PC-3 (cell line): ENCODE results near the gene AMFR. TPM values are rescaled to one million over a fixed set of nuclear protein-coding genes. Genes with fewer than 3 reads are reported as not detected.

Experiments used
- ATAC-seq: fragments of 200-7000 bp; cut with Tn5 transposase; 2 replicates; pipeline ENCODE4 v1.9.1; 2020; ENCODE audit warnings: mild to moderate bottlenecking, moderate library complexity
- BruUV-seq: library from RNA; stranded (reverse); fragments of 400-500 nt; replicated peaks from 2 replicates; lab custom pipeline; 2021; lab: Mats Ljungman, UMichigan
- CTCF ChIA-PET: fragments of 300-600 bp; sonication (Branson Sonifier 250); formaldehyde crosslinking; loops from one replicate; lab custom pipeline; 2022; ENCODE audit warnings: antibody characterized with exemption; lab: Charles Lee
- POLR2A ChIA-PET: fragments of 300-600 bp; sonication (Branson Sonifier 250); formaldehyde crosslinking; loops from one replicate; lab custom pipeline; 2022; ENCODE audit warnings: antibody characterized with exemption; ENCODE audit not compliant: unreplicated experiment; lab: Charles Lee
- DNase-seq: peaks from one replicate; pipeline ENCODE4 v3.0.0-alpha.2; 2015
- H2AFZ ChIP-seq: fragments of 300-600 bp; sonication (generic); 2 replicates; pipeline ENCODE4 v1.6.0; 2016; ENCODE audit warnings: antibody characterized with exemption, low read length
- H3F3A ChIP-seq: fragments of 300-600 bp; sonication (generic); one replicate; pipeline ENCODE4 v1.6.0; 2017; ENCODE audit warnings: antibody characterized with exemption, low read length, control low read depth, mild to moderate bottlenecking; ENCODE audit not compliant: unreplicated experiment
- H3K27ac ChIP-seq: fragments of 300-600 bp; sonication (generic); 2 replicates; pipeline ENCODE4 v1.5.1; 2016; ENCODE audit warnings: mild to moderate bottlenecking, low read length
- H3K27me3 ChIP-seq: fragments of 300-600 bp; sonication (generic); 2 replicates; pipeline ENCODE4 v1.6.1; 2016; ENCODE audit warnings: low read length, mixed read lengths
- H3K36me3 ChIP-seq: fragments of 300-600 bp; sonication (generic); 2 replicates; pipeline ENCODE4 v1.6.1; 2016; ENCODE audit warnings: low read depth, mixed run types, low read length, mixed read lengths
- H3K4me1 ChIP-seq: fragments of 300-600 bp; sonication (generic); 2 replicates; pipeline ENCODE4 v1.5.1; 2016; ENCODE audit warnings: low read length; ENCODE audit not compliant: insufficient read depth
- H3K4me2 ChIP-seq: fragments of 300-600 bp; sonication (generic); 2 replicates; pipeline ENCODE4 v1.6.0; 2016; ENCODE audit warnings: low read length
- H3K4me3 ChIP-seq: fragments of 300-600 bp; sonication (generic); 2 replicates; pipeline ENCODE4 v1.5.1; 2016; ENCODE audit warnings: mild to moderate bottlenecking, low read length, mixed read lengths
- H3K79me2 ChIP-seq: fragments of 300-600 bp; sonication (generic); 2 replicates; pipeline ENCODE4 v1.6.1; 2017; ENCODE audit warnings: low read length, mixed read lengths
- H3K9ac ChIP-seq: fragments of 300-600 bp; sonication (generic); 2 replicates; pipeline ENCODE4 v1.6.0; 2016; ENCODE audit warnings: mild to moderate bottlenecking, low read length
- H3K9me2 ChIP-seq: fragments of 300-600 bp; sonication (generic); replicated peaks from 2 replicates; pipeline ENCODE4 v1.6.1; 2016; ENCODE audit warnings: mixed run types, low read length, mixed read lengths
- H3K9me3 ChIP-seq: fragments of 300-600 bp; sonication (generic); 2 replicates; pipeline ENCODE4 v1.6.1; 2016; ENCODE audit warnings: low read length, mixed read lengths
- H4K20me1 ChIP-seq: fragments of 300-600 bp; sonication (generic); 2 replicates; pipeline ENCODE4 v1.6.1; 2016; ENCODE audit warnings: low read length, mixed read lengths
- CTCF ChIP-seq: fragments of 300-600 bp; sonication (generic); conservative IDR thresholded peaks from 2 replicates; pipeline ENCODE4 v1.5.1; 2017; ENCODE audit warnings: antibody characterized with exemption, low read depth, mild to moderate bottlenecking, low read length
- EZH2 ChIP-seq: fragments of 300-600 bp; sonication (generic); IDR thresholded peaks from one replicate; pipeline ENCODE4 v1.6.1; 2017; ENCODE audit warnings: antibody characterized with exemption, mild to moderate bottlenecking, low read length; ENCODE audit not compliant: unreplicated experiment
- EZH2phosphoT487 ChIP-seq: fragments of 300-600 bp; sonication (generic); IDR thresholded peaks from 2 replicates; pipeline ENCODE4 v1.6.1; 2018; ENCODE audit warnings: mild to moderate bottlenecking, antibody characterized with exemption, low read length, borderline replicate concordance
- intact Hi-C: fragments of 100-400 bp; cut with micrococcal nuclease; formaldehyde crosslinking; loops from 2 replicates; pipeline ENCODE4 v1.9.0; 2023
- total RNA-seq: library from RNA; depleted of rRNA; stranded (reverse); fragments of >200 nt; gene quantifications from 2 replicates; pipeline ENCODE4 v1.2.3, GENCODE V29; 2014

Gene AMFR
- total RNA-seq, 1 experiment from 2014 or later: 98.9 TPM

GRCh38 chr16:56469748-56470147 lies 44.4 kb upstream of the AMFR start:
- H3K27ac ChIP-seq: peak overlapping the region; percentile 66
- ChIA-PET CTCF (interaction anchor here (0.5 kb wide), 1 partner anchor 113 kb away, joined by 4 read pairs; no protein-coding TSS in a partner anchor), POLR2A (no interaction called here)
- H3K36me3 ChIP-seq: peaks cover 47% of the 10 kb centered on the region
- H2AFZ ChIP-seq: no peak overlapping the region
- H3K4me1 ChIP-seq: peaks cover 22% of the 10 kb centered on the region
- no TSS peak for BruUV-seq
- H3F3A ChIP-seq: peaks cover 5% of the 10 kb centered on the region
- ATAC-seq (no peak), DNase-seq (peak; percentile 37)
- TF ChIP-seq EZH2phosphoT487: no peak
- TF ChIP-seq EZH2: no peak
- no peak for TF ChIP-seq CTCF
- H3K9ac ChIP-seq: no peak overlapping the region
- intact Hi-C loops: no loop called here
- H4K20me1 ChIP-seq: peaks cover 4% of the 10 kb centered on the region; the same call in 1 of the 2 replicates
- H3K4me2 ChIP-seq: peak overlapping the region; percentile 68
- no peak overlapping the region for H3K4me3 ChIP-seq
- no peaks in the 10 kb centered on the region for H3K27me3 ChIP-seq
- no peaks in the 10 kb centered on the region for H3K79me2 ChIP-seq
- H3K9me2 ChIP-seq: no peaks in the 10 kb centered on the region
- no peaks in the 10 kb centered on the region for H3K9me3 ChIP-seq

- Histone ChIP-seq H4K20me1 (peaks cover 4% of the 10 kb centered on the region; the same call in 1 of the 2 replicates), H3K4me3 (no peak overlapping the region), H3K79me2 (no peaks in the 10 kb centered on the region), H3K36me3 (peaks cover 45% of the 10 kb centered on the region), H3K4me2 (no peak overlapping the region), H3K9me2 (no peaks in the 10 kb centered on the region), H3K9ac (no peak overlapping the region), H3K27me3 (no peaks in the 10 kb centered on the region), H3K4me1 (peaks cover 22% of the 10 kb centered on the region), H3K27ac (no peak overlapping the region), H3K9me3 (no peaks in the 10 kb centered on the region), H3F3A (peaks cover 5% of the 10 kb centered on the region), H2AFZ (no peak overlapping the region)
- BruUV-seq: no TSS peak
- POLR2A ChIA-PET: no interaction called here
- ATAC-seq (no peak), DNase-seq (no peak)
- no peak for TF ChIP-seq EZH2
- intact Hi-C loops: no loop called here
- CTCF ChIA-PET: no interaction called here
Observed at GRCh38 chr16:56468800-56469199, 43.5 kb upstream of the AMFR start.

- Histone ChIP-seq H3K9me3 (no peaks in the 10 kb centered on the region), H3K9me2 (no peaks in the 10 kb centered on the region), H2AFZ (no peak overlapping the region), H4K20me1 (peaks cover 4% of the 10 kb centered on the region; the same call in 1 of the 2 replicates), H3K27ac (no peak overlapping the region), H3K36me3 (peaks cover 41% of the 10 kb centered on the region), H3K27me3 (no peaks in the 10 kb centered on the region), H3F3A (peaks cover 5% of the 10 kb centered on the region), H3K9ac (no peak overlapping the region), H3K79me2 (no peaks in the 10 kb centered on the region), H3K4me3 (no peak overlapping the region), H3K4me2 (no peak overlapping the region), H3K4me1 (peaks cover 22% of the 10 kb centered on the region)
- intact Hi-C loops: no loop called here
- no peak for TF ChIP-seq CTCF
- no peak for TF ChIP-seq EZH2phosphoT487
- no peak for TF ChIP-seq EZH2
- POLR2A ChIA-PET: interaction anchor here (0.5 kb wide), 1 partner anchor 10 kb away, joined by 6 read pairs; no protein-coding TSS in a partner anchor
- ATAC-seq (no peak), DNase-seq (no peak)
- CTCF ChIA-PET: no interaction called here
- BruUV-seq: no TSS peak
Observed at GRCh38 chr16:56466344-56466743, 41.0 kb upstream of the AMFR start.
